IPS-20b (cell line): ENCODE results near the gene C5AR2.
A peak's percentile ranks its signal among the peaks of the same experiment; 100 is the strongest.
"Not testable (repeated sequence)": the region's sequence is repeated elsewhere in the genome, so short reads cannot be mapped to it uniquely, and the experiment has no call there.

Experiments used
- H3K27ac ChIP-seq: one replicate; pipeline ENCODE4 v1.5.1; 2013; ENCODE audit warnings: low read length
- H3K27me3 ChIP-seq: 2 replicates; pipeline ENCODE4 v1.6.1; 2013; ENCODE audit warnings: mild to moderate bottlenecking, low read length, inconsistent platforms; ENCODE audit not compliant: insufficient read depth
- H3K36me3 ChIP-seq: 2 replicates; pipeline ENCODE4 v1.6.1; 2013; ENCODE audit warnings: low read depth, mild to moderate bottlenecking, inconsistent platforms, low read length, moderate library complexity; ENCODE audit not compliant: insufficient read depth
- H3K4me1 ChIP-seq: 2 replicates; pipeline ENCODE4 v1.6.1; 2013; ENCODE audit warnings: mild to moderate bottlenecking, control low read depth, inconsistent platforms, low read length, moderate library complexity; ENCODE audit not compliant: insufficient read depth
- H3K4me3 ChIP-seq: 2 replicates; pipeline ENCODE4 v1.5.1; 2013; ENCODE audit warnings: mild to moderate bottlenecking, low read length, inconsistent platforms
- H3K9ac ChIP-seq: 2 replicates; pipeline ENCODE4 v1.6.1; 2013; ENCODE audit warnings: low read depth, mild to moderate bottlenecking, inconsistent platforms, low read length, moderate library complexity
- H3K9me3 ChIP-seq: 2 replicates; pipeline ENCODE4 v1.6.1; 2013; ENCODE audit warnings: mild to moderate bottlenecking, low read depth, low read length, inconsistent platforms; ENCODE audit not compliant: insufficient read depth

Gene C5AR2

GRCh38 chr19:47380559-47380958 lies 48.6 kb downstream of the C5AR2 start:
- Histone ChIP-seq H3K27ac (no peak overlapping the region), H3K4me1 (no peaks in the 10 kb centered on the region), H3K36me3 (peaks cover 66% of the 10 kb centered on the region), H3K9ac (no peak overlapping the region), H3K4me3 (no peak overlapping the region), H3K9me3 (no peaks in the 10 kb centered on the region), H3K27me3 (no peaks in the 10 kb centered on the region)

- no peaks in the 10 kb centered on the region for H3K4me1 ChIP-seq
- no peaks in the 10 kb centered on the region for H3K27me3 ChIP-seq
- H3K36me3 ChIP-seq, result peaks cover 60% of the 10 kb centered on the region
- H3K27ac ChIP-seq, result no peak overlapping the region
- no peak overlapping the region for H3K4me3 ChIP-seq
- H3K9me3 ChIP-seq, result no peaks in the 10 kb centered on the region
- no peak overlapping the region for H3K9ac ChIP-seq
Measured at GRCh38 chr19:47381121-47381520, 49.1 kb downstream of the C5AR2 start.

- Histone ChIP-seq H3K9ac (no peak overlapping the region), H3K27me3 (no peaks in the 10 kb centered on the region), H3K36me3 (peaks cover 54% of the 10 kb centered on the region), H3K27ac (no peak overlapping the region), H3K9me3 (no peaks in the 10 kb centered on the region), H3K4me1 (no peaks in the 10 kb centered on the region), H3K4me3 (no peak overlapping the region)
Measured at GRCh38 chr19:47381653-47382279, 49.8 kb downstream of the C5AR2 start.

GRCh38 chr19:47383890-47384289 lies 51.9 kb downstream of the C5AR2 start:
- not testable (repeated sequence) for H3K27ac ChIP-seq, H3K9ac ChIP-seq, H3K4me3 ChIP-seq, H3K4me1 ChIP-seq, H3K9me3 ChIP-seq, H3K27me3 ChIP-seq
- H3K36me3 ChIP-seq, result peaks cover 34% of the 10 kb centered on the region

GRCh38 chr19:47384533-47384932 lies 52.6 kb downstream of the C5AR2 start:
- H3K36me3 ChIP-seq, result peaks cover 29% of the 10 kb centered on the region
- not testable (repeated sequence) for H3K4me3 ChIP-seq, H3K27me3 ChIP-seq, H3K9me3 ChIP-seq, H3K4me1 ChIP-seq, H3K9ac ChIP-seq, H3K27ac ChIP-seq

GRCh38 chr19:47386582-47386981 lies 54.6 kb downstream of the C5AR2 start:
- H3K9ac ChIP-seq, H3K36me3 ChIP-seq, H3K27ac ChIP-seq, H3K4me3 ChIP-seq, H3K27me3 ChIP-seq, H3K4me1 ChIP-seq, H3K9me3 ChIP-seq: not testable (repeated sequence)

GRCh38 chr19:47387623-47388022 lies 55.6 kb downstream of the C5AR2 start:
- not testable (repeated sequence) for H3K9ac ChIP-seq, H3K4me1 ChIP-seq, H3K27ac ChIP-seq, H3K36me3 ChIP-seq, H3K27me3 ChIP-seq, H3K9me3 ChIP-seq, H3K4me3 ChIP-seq

GRCh38 chr19:47388721-47389120 lies 56.7 kb downstream of the C5AR2 start:
- H3K4me1 ChIP-seq, H3K27me3 ChIP-seq, H3K9me3 ChIP-seq, H3K9ac ChIP-seq, H3K27ac ChIP-seq, H3K4me3 ChIP-seq, H3K36me3 ChIP-seq: not testable (repeated sequence)

- Histone ChIP-seq H3K27me3 (no peaks in the 10 kb centered on the region), H3K9me3 (no peaks in the 10 kb centered on the region), H3K27ac (no peak overlapping the region), H3K36me3 (no peaks in the 10 kb centered on the region), H3K4me1 (no peaks in the 10 kb centered on the region), H3K9ac (no peak overlapping the region), H3K4me3 (no peak overlapping the region)
Measured at GRCh38 chr19:47389150-47389556, 57.2 kb downstream of the C5AR2 start.

GRCh38 chr19:47390533-47391488 lies 58.8 kb downstream of the C5AR2 start:
- H3K4me3 ChIP-seq, result no peak overlapping the region
- no peaks in the 10 kb centered on the region for H3K4me1 ChIP-seq
- no peaks in the 10 kb centered on the region for H3K36me3 ChIP-seq
- no peak overlapping the region for H3K9ac ChIP-seq
- no peak overlapping the region for H3K27ac ChIP-seq
- no peaks in the 10 kb centered on the region for H3K9me3 ChIP-seq
- no peaks in the 10 kb centered on the region for H3K27me3 ChIP-seq

GRCh38 chr19:47391510-47392223 lies 59.7 kb downstream of the C5AR2 start:
- Histone ChIP-seq H3K9ac (peak overlapping the region; percentile 20; the same call in 1 of the 2 replicates), H3K27me3 (no peaks in the 10 kb centered on the region), H3K27ac (no peak overlapping the region), H3K36me3 (no peaks in the 10 kb centered on the region), H3K4me3 (no peak overlapping the region), H3K9me3 (no peaks in the 10 kb centered on the region), H3K4me1 (no peaks in the 10 kb centered on the region)
